ENCODE data around the gene IFIT1B. TPM values are rescaled to one million over a fixed set of nuclear protein-coding genes. Genes with fewer than 3 reads are reported as not detected.

The IFIT1B gene
- total RNA-seq, 1 experiment from 2014 or later = not detected

DNA sequence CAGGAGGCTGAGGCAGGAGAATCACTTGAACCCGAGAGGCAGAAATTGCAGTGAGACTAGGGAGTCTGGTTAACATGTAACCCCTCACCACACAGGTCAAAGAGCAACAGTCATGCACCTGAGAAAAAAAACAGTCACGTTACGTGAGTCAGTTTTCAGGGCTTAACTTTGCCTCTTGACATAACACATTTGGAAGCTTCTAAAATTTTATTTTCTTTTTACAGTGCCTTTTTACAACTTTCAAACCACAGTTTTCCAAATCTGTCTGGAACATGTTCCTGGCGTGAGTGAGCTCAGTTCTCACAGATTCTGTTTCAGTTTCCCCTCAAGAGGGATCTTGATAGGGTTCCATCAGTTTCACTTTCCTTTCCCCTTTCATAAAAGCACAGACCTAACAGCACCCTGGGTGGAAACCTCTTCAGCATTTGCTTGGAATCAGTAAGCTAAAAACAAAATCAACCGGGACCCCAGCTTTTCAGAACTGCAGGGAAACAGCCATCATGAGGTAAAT, 45.7 kb upstream of the IFIT1B start:
- Histone ChIP-seq H3K27ac (ENCODE audit: low read depth, low read length) (no peak overlapping the region), H3K27me3 (ENCODE audit: insufficient read depth, low read length) (no peaks in the 10 kb centered on the region), H3K36me3 (ENCODE audit: control insufficient read depth in 1 of 2, insufficient read depth in 2 of 2, low read length in 2 of 2) (no peaks in the 10 kb centered on the region), H3K4me2 (ENCODE audit: low read length) (no peak overlapping the region), H3K4me1 (ENCODE audit: control insufficient read depth in 1 of 2, insufficient read depth in 2 of 2, low read length in 2 of 2) (peaks cover 12 to 31% of the 10 kb centered on the region in 2 experiments; a peak in 3 of 4 replicates), H3K4me3 (replicated peaks in 1 of 2; ENCODE audit: low read depth in 1 of 2, low read length in 2 of 2) (no peak overlapping the region), H3K9me2 (ENCODE audit: insufficient read depth) (no peaks in the 10 kb centered on the region), H3K79me2 (ENCODE audit: insufficient read depth, low read length) (no peaks in the 10 kb centered on the region), H3K9ac (ENCODE audit: low read length) (no peak overlapping the region), H2AFZ (ENCODE audit: low read depth, low read length, poor library complexity, severe bottlenecking) (no peak overlapping the region), H3K9me3 (ENCODE audit: control insufficient read depth in 1 of 2, insufficient read depth in 1 of 2, low read depth in 1 of 2, low read length in 2 of 2) (no peaks in the 10 kb centered on the region), H4K20me1 (ENCODE audit: insufficient read depth) (no peaks in the 10 kb centered on the region)
- no TSS peak for BruUV-seq (replicated peaks)
- ChIA-PET CTCF (no interaction called here), RAD21 (ENCODE audit: low non-redundant PET in 1 of 2, low total read pairs in 2 of 2, uncharacterized antibody in 2 of 2, unreplicated experiment in 2 of 2) (no interaction called here), POLR2A (no interaction called here)
- TF ChIP-seq ZBTB33 (IDR thresholded peaks at IDR 0.05; ENCODE audit: extremely low read depth, insufficient replicate concordance, low read length) (no peak), CBX3 (IDR thresholded peaks at IDR 0.05; ENCODE audit: low read depth) (no peak), RAD21 (IDR thresholded peaks at IDR 0.05; ENCODE audit: low read depth) (no peak), POLR2A (IDR thresholded peaks at IDR 0.05; ENCODE audit: borderline replicate concordance, extremely low read depth, insufficient read depth, insufficient read length) (no peak), POLR2AphosphoS5 (IDR thresholded peaks at IDR 0.05; ENCODE audit: low read depth, low read length) (no peak), ELF1 (IDR thresholded peaks at IDR 0.05; ENCODE audit: borderline replicate concordance, low read depth) (no peak), YY1 (IDR thresholded peaks at IDR 0.05; ENCODE audit: extremely low read depth, insufficient replicate concordance, low read depth, low read length) (no peak), JUND (IDR thresholded peaks at IDR 0.05) (no peak), ZFX (IDR thresholded peaks at IDR 0.05) (no peak), CEBPB (IDR thresholded peaks at IDR 0.05; ENCODE audit: low read depth) (no peak), SRF (IDR thresholded peaks at IDR 0.05; ENCODE audit: low read depth) (no peak), SP1 (IDR thresholded peaks at IDR 0.05; ENCODE audit: low read depth) (no peak), EZH2phosphoT487 (IDR thresholded peaks at IDR 0.05; ENCODE audit: borderline replicate concordance) (no peak), EZH2 (IDR thresholded peaks at IDR 0.05) (no peak), TCF7L2 (IDR thresholded peaks at IDR 0.05; ENCODE audit: borderline replicate concordance, extremely low read depth, insufficient read depth, insufficient read length) (no peak), MAX (IDR thresholded peaks at IDR 0.05) (no peak), ZNF274 (IDR thresholded peaks at IDR 0.05; ENCODE audit: low read depth, low read length) (no peak), REST (IDR thresholded peaks at IDR 0.05; ENCODE audit: low read depth) (no peak)
- TF ChIP-seq, protein P1, sequence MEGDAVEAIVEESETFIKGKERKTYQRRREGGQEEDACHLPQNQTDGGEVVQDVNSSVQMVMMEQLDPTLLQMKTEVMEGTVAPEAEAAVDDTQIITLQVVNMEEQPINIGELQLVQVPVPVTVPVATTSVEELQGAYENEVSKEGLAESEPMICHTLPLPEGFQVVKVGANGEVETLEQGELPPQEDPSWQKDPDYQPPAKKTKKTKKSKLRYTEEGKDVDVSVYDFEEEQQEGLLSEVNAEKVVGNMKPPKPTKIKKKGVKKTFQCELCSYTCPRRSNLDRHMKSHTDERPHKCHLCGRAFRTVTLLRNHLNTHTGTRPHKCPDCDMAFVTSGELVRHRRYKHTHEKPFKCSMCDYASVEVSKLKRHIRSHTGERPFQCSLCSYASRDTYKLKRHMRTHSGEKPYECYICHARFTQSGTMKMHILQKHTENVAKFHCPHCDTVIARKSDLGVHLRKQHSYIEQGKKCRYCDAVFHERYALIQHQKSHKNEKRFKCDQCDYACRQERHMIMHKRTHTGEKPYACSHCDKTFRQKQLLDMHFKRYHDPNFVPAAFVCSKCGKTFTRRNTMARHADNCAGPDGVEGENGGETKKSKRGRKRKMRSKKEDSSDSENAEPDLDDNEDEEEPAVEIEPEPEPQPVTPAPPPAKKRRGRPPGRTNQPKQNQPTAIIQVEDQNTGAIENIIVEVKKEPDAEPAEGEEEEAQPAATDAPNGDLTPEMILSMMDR (IDR thresholded peaks at IDR 0.05 in 2 of 3, conservative IDR thresholded peaks at IDR 0.05 in 1 of 3; ENCODE audit: borderline replicate concordance in 1 of 3, insufficient read depth in 1 of 3, low read depth in 2 of 3, low read length in 2 of 3) = no peak
- no peak for DNase-seq (ENCODE audit: low read depth, low spot score)
- intact Hi-C loops (cut with micrococcal nuclease) = no loop called here
- ATAC-seq = no peak

Measured in HCT116 (cell line).